NCI-H226 (cell line): ENCODE data around the gene ZNF326.
"Not testable (repeated sequence)": the region's sequence is repeated elsewhere in the genome, so short reads cannot be mapped to it uniquely, and the experiment has no call there.

Source experiments
- DNase-seq: peaks from one replicate; pipeline ENCODE4 v3.0.0-alpha.2; 2015

ZNF326 gene

DNA sequence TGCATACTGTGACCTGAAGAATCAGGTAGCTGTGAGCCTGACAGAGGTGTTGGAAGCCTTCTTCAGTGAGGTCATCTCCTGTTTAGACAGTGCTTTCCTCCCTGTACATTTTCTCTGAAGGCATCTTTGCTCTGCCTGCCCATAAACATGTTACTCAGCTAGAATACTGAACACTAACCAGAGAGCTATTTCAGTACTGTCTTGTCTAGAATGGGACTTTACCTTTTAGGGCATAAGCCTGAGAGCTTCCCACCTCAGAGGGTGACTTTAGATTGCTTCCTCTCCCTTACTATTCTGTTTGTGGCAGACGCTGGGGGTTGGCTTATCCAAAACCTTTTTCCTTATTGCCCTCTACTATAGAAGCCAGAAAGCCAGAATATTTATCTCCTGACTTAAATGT lies 23.3 kb upstream of the ZNF326 start:
- peak; percentile 52 for DNase-seq

DNA sequence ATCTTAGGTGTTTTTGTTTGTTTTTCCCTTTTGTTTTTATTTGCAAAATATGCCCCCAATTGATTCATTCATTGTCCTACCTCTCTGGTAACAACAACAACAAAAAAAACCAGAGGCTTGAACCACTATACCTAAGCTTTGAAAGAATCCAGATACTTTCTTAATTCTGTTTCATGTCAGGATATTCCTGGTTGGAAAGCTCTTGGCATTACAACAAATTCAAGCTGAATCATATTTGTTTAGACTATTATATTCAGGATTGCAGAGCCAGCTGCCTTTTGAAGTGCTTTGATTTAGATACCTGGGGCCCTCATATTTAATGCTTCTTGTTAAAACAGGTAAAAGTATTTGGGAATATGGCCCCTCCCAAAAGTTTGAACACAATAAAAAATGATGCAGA lies 22.9 kb upstream of the ZNF326 start:
- no peak for DNase-seq

DNA sequence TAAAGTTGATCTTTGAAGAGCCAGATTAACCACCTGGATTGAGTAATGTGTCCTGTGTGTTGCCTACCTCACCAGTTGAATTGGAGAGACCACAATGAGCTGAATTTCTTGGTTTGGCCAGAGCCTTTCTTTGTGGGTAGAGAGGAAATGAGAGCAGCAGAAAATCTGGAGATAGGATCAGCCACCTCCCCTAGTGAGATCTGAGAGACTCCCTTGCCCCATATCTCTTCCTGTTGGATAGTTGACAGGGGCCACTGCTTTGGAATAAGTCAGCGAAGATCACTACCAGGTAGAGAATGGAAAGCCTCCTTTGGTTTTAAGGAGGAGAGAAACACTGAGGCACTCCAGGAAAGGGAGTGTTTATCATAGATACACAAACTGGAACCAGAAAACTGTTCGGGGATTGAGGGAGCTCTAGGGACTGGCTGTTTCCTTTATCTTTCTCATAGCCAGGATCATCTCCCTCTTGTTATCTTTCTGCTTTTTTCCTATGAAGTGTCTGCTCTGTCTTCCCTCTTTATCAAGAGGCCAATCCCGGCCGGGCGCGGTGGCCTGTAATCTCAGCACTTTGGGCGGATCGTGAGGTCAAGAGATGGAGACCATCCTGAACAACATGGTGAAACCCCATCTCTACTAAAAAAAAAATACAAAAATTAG lies 21.3 kb upstream of the ZNF326 start:
- peak; percentile 79 for DNase-seq

DNA sequence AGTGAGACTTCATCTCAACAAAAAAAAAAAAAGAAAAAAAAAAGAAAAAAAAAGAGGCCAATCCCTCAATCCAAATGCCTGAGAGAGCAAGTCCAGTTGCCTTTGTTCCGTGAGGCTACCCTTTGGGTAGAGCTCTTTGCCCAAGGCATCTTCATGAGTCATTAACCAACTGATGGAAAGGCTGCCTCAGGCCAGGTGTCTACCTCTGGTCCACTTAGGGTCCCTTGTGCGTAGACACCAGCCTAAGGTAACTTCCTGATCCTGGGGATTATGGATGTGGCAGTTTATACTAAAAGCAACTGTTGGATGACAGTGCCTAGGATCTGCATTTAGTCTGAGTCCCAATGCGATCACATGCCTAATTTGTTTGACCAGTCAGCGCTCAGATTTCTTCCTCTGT lies 20.7 kb upstream of the ZNF326 start:
- DNase-seq: peak; percentile 37

DNA sequence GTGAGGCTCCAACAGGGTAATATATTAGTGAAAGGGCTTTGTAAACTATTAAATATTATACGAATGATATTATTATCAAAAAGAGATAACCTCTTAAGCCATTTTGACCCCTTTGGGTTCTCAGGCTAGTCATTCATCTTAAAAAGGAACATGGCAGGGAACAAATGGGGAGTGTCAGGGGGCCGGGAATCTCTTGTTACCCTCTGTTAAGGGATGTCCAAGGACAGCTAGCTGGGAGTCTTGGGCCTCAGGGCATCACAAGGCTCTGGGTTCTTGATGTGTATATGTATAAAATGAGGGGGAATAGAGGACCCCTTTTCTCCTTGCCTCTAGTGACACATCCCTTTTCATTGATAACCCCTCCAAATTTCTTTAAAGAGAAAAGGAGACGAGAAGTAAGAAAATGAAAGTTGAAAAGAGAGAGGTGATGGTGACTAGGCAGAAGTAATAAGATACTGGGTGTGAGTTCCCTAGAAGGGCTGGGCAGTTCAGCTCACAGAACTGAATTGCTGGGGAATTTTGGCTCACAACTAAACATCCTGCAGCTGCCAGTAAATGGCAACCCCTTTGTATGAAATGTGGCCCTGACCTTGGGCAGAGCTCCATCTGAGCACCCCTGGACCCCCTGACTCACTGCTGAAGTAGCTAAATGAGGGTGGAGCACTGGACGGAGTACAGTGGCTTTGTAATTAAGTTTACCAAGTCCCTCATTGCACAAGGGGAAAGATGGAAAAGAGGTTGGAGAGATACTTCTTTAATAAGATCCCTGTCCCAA lies 20.0 kb upstream of the ZNF326 start:
- DNase-seq: peak; percentile 78

DNA sequence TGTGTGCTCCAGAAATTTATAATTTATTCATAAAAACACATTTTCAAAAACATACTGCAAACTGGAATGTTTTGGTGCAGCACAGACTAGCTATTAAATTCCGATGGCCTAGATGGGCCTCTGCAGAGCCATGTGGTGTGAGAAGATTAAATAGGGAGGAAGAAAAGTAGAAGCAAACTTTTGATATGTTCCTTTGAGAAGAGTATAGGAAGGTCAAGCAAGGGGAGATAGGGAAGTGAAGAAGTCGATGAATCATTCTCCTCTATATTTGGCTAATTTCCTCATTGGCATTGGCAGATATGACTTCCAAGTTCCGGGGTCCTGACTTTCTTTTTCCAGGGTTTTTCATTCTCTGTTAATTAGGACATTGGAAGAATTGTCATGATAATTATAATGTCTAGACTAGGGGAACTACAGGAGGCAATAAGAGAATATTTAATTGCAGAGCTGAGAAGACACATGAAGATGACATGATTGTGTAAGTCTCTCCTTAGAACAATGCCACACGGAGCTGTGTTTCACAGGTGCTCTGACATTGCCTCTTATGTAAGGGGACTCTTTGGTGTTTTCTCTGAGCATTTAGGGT lies 19.3 kb upstream of the ZNF326 start:
- peak; percentile 6 for DNase-seq

DNA sequence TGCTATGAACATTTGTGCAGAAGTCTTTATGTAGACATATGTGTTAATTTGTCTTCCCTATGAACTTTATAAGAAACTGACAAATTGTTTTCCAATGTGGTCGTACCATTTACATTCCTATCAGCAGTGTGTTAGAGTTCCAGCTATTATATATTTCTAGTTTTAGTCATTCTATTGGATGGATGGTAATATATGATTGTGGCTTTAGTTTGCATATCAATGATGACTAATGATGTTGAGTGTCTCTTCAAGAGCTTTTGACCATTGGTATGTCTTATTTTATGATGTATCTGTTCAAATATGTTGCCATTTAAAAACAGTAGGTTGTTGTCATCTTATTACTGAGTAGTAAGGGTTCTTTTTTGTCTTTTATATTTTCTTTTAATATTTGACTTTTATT lies 16.2 kb upstream of the ZNF326 start:
- peak; percentile 52 for DNase-seq

DNA sequence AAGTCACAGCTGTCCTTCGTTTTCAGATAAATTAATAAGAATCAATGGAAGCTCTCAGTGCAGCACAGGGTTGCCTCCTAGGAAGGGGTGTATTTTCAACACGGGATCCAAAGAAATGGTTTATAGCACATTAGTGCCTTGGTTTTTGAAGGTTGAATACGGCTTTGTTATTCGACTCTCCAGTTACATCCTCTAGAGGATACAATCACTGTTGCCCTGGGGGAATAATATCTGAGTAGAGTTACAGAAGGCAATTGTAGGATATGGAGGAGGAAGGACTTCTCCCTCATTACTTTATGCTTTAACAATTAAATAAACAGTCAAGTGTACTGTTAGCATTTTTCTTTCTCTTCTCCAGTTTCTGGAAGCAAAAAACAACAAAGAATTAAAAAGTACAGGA lies 14.3 kb upstream of the ZNF326 start:
- DNase-seq: peak; percentile 40

DNA sequence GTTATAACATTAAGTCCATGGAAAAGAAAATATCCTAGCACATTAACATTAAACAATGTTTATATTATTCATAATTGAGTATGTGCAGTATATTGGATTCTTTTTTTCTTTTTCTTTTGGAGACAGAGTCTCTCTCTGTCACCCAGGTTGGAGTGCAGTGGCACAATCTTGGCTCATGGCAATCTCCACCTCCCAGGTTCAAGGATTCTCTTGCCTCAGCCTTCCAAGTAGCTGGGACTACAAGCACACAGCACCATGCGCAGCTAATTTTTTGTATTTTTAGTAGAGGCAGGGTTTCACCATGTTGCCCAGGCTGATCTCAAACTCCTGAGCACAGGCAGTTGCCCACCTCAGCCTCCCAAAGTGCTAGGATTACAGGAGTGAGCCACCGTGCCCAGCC lies 12.1 kb upstream of the ZNF326 start:
- DNase-seq: not testable (repeated sequence)

DNA sequence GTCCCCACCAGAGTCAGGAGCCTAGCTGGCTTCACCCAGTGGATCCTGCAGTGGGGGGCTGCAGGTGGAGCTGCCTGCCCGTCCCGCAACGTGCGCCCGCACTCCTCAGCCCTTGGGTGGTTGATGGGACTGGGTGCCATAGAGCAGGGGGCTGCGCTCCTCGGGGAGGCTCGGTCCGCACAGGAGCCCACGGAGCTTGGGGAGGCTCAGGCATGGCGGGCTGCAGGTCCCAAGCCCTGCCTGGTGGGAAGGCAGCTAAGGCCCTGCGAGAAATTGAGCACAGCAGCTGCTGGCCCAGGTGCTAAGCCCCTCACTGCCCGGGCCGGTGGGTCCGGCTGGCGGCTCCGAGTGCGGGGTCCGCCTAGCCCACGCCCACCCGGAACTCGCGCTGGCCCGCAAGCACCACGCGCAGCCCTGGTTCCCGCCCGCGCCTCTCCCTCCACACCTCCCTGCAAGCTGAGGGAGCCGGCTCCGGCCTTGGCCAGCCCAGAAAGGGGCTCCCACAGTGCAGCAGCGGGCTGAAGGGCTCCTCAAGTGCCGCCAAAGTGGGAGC lies 10.3 kb upstream of the ZNF326 start:
- DNase-seq: not testable (repeated sequence)

DNA sequence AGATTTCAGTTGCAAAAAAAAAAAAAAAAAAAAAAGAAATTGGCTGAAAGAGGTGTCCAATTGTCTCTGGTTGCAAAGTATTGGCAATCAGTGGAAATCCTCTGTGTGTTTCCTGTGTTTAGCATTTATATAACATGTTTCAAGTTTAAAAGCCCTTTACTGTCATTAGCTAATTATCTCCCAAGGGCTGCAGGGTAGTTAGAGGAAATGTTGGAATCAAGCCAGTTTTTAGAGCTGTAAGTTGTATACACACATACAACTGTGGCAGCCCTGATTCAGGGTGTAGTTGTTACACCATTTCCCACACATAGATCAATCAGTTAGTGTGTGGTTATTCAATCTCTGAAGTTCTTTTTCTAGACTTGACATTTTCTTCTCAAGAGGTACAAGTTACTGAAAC lies 8.9 kb upstream of the ZNF326 start:
- DNase-seq: no peak

DNA sequence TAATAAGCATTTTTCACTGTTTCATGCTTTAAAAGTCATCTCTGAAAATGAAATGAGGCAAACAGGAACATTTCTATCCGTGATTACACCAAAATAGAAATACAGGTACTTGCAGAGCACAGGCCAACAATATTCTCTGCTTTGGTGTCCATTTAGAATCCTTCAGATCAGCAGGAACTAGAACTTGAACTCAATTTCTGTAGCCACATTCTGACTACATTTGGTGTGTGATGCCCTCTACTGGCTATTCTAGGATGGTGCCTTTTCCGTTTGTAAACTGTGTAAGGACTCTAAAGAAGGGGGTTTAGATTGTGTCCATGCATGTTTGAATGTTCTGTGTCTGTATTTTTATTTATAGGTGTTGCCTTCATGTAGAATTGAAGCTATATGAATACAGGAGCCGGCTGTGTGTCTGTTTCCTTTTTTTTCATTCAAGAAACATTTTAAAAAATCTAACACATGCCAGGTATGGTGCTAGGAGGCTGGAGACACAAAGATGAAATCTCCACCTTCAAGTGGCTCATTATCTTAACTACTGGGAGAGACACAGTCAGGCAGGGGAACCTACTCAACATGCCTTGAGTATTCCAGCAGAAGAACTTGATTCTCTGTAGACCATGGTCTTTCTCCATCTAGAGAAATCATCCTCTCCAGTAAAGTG lies 7.6 kb upstream of the ZNF326 start:
- peak; percentile 56 for DNase-seq

DNA sequence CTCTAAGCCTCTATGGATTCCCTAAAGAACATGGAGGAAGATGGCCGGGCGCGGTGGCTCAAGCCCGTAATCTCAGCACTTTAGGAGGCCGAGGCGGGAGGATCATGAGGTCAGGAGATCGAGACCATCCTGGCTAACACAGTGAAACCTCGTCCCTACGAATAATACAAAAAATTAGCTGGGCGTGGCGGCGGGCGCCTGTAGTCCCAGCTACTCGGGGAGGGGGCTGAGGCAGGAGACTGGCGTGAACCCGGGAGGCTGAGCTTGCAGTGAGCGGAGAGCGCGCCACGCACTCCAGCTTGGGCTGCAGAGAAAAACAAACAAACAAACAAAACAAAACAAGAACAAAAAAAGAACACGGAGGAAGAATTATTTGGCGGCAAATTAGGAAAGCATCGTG lies 5.8 kb upstream of the ZNF326 start:
- no peak for DNase-seq

DNA sequence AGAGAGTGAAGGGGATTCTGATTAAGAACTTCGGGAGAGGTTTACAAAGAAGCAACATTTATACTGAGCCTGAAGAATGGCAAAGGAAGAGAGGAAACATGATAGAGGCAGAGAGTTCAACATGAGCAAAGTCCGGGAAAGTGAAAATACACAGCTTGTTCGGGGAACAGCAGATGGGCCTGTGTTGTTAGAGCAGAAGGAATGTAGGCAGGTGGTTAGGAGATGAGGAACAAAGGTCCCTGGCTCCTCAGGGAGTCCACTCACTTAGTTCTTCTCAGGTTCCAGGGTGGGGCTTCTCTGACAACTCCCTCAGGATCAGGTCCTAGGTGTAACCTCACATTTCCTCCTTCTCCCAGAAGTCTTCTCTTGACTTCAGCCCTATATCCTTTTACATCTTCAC lies 5.1 kb upstream of the ZNF326 start:
- DNase-seq: no peak

DNA sequence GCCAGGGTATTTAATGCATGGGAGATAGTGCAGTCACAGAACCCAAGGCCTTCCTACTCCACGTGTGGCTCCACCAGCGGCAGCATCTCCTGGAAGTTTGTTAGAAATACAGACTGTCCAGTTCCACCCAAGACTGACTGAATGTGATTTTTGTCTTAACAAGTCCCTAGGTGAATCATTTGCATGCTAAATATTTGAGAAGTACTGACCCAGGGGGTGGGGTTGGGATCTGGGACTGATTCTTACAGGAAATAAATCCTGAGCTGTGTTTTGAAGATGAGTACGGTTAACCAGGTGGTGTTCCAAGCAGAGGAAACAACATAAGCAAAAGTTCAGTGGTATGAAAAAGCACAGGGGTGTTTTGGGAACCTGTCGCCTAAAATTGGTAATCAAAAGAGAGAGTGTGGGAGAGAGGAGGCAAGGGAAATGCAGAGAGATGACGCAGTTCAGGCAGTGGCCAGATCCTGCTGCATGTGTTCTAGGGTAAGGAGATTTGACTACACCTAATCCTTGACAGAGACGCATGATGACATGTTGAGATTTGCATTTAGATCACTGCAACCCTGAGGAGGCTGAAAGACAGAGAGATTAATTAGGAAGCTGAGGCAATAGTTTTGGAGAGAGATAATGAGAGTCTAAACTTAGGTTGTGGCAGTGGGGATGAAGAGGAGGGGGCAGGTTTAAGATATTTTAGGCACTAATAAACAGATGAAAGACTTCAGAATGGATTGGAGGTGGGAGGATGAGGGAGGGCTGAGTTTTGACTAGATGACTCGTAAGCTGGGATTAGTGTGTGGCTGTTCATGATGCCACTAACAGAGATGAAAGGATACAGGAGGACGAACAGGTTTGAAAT lies 3.7 kb upstream of the ZNF326 start:
- peak; percentile 17 for DNase-seq

DNA sequence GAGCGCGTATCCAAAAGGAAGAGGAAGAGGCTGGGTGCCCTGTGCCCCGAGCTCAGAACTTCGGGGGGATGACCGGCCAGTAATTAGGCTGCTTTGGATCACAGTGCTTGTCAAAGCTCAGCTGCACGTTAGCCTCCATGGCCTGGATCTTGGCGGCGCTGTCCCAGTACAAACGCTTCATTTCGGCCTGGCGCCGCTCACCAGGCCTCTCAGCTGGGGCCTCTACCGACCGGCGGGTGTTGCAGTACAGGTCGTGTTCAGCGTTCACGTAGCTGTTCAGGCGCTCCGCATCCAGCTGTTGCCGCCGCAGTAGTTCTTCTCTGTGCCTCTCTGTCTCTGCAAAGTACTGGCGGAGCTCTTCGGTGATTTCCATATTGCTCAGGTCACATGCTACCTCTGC lies 1.4 kb upstream of the ZNF326 start:
- DNase-seq: no peak

DNA sequence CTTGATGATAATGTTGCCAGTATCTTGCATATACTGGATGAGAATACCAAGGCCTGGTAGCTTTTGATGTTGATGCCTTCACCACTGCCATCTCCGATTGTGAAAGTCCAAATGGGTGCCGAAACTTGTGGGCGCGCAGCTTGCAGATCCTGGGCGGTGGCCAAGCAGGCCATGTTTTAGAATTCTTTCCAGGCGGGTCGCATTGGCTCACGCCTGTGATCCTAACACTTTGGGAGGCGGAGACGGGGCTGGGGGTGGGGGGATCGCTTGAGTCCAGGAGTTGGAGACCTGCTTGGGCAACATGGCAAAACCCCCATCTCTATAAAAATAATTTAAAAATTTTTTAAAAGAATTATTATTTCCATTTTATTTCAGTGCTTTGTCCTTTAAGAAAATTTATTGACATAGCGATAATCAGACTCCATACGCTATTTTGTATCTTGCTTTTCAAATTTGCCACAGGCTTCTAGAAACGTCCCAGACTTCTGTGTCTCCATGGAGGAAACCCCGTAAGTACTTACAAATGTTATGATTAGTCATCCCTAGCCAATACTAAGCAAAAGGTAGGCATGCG lies 592 bp upstream of the ZNF326 start:
- no peak for DNase-seq

DNA sequence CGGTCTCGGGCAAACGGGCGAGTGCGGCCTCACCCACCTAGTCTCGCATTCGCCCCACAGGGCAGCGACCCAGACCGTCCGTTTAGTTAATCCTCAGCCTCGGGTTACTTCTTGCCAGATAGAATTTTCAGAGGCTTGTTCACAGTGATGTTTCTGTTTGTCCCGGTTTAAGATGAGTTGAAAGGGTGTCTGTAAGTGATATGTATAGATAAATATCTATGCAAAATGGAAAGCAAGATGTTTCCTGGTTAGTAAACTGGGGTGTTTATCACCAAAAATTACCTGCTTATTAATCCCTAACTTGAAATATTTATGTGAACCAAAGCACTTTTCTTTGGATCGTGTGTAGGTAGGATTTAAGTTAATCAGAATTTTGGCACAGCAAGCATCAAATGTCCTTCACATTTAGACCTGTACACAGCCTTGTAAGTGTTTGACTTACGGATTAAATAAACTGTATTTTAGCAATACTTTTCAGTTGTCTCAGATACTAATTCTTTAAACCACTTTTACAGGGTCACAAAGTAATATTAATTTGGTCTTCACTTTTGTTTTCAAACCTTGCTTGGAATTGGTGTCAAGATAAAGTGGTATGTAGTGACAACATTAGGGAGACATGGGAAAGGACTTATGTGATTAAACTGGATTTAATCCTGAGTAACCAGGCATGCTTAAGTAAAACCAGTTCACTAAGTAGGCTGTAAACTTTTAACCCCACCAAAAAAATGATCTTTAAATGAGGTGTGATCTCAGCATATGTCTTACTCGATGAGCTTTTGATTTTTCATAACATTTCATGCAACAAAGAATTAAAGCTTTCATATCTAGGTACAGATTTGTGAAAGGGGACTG lies 914 bp downstream of the ZNF326 start:
- DNase-seq: peak; percentile 18

DNA sequence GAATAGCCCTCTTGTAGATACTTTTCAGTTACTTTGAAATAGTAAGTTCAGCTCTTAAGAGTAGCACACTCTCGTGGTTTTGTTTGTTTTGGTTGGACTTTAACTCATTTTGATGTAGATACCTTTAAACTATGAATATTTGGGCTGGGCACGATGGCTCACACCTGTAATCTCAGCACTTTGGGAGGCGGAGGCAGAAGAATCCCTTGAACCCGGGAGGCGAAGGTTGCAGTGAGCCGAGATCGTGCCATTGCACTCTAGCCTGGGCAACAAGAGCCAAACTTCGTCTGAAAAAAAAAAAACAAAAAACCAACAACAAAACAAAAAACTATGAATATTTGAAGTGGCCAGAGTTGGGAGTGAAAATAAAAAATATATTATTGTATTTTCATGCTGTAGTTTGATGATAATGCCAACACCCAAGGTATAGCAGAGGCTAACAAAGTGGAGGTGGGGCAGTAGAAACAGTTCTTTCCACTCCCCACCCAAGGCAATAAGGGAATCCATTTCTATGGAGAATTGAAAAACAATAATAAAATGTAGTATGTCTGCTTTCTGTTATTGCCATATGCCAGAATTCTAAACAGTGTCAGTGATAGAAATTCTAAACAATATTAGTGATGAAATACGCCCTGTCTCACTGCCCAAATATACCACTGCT lies 1.7 kb downstream of the ZNF326 start:
- DNase-seq: no peak

DNA sequence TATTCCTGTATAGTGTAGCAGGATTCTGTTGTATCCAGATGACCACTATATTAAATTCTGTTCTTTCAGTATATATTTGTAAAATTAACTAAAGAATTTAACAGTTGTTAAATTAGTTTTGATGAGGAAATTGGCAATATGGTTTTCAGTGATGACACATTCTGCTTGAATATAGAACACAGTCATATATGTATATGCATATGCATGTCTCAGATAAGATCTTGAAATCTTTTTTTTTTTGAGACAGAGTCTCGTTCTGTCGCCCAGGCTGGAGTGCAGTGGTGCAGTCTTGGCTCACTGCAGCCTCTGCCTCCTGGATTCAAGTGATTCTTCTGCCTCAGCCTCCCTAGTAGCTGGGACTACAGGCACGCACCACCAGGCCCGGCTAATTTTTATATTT lies 2.2 kb downstream of the ZNF326 start:
- DNase-seq: not testable (repeated sequence)

DNA sequence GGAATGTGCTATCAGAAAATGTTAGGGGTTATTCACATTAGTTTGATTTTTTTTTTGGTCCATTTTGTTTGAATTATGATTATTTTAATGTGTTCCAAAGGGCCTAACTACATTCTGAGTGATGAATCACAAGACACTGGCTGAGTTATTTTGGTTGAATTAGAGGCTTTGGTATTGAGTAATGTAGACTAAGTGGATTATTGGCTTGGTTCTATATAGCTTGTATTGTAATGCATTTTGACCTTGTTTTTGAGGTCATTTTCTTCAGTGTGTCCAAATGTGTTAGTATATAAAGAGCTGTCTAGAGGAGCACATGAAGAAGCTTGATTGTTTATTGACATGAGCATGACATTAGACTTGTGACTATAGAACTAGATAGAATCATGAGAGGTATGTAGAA lies 3.4 kb downstream of the ZNF326 start:
- no peak for DNase-seq
